OCI-LY7 (cell line): ENCODE results near the gene PSMD13.

Source experiments
- EZH2phosphoT487 ChIP-seq: fragments of 200-600 bp; sonication (generic); IDR thresholded peaks from 2 replicates; pipeline ENCODE4 v1.6.1; 2018; ENCODE audit warnings: low read depth, borderline replicate concordance, mild to moderate bottlenecking, mixed run types, antibody characterized with exemption, low read length, moderate library complexity, mixed read lengths
- TF ChIP-seq, protein P1 (sequence below): fragments of 200-600 bp; sonication (generic); conservative IDR thresholded peaks from 2 replicates; pipeline ENCODE4 v1.5.1; 2014; ENCODE audit warnings: mild to moderate bottlenecking, antibody characterized with exemption, low read length, moderate library complexity, mixed read lengths

DNA sequence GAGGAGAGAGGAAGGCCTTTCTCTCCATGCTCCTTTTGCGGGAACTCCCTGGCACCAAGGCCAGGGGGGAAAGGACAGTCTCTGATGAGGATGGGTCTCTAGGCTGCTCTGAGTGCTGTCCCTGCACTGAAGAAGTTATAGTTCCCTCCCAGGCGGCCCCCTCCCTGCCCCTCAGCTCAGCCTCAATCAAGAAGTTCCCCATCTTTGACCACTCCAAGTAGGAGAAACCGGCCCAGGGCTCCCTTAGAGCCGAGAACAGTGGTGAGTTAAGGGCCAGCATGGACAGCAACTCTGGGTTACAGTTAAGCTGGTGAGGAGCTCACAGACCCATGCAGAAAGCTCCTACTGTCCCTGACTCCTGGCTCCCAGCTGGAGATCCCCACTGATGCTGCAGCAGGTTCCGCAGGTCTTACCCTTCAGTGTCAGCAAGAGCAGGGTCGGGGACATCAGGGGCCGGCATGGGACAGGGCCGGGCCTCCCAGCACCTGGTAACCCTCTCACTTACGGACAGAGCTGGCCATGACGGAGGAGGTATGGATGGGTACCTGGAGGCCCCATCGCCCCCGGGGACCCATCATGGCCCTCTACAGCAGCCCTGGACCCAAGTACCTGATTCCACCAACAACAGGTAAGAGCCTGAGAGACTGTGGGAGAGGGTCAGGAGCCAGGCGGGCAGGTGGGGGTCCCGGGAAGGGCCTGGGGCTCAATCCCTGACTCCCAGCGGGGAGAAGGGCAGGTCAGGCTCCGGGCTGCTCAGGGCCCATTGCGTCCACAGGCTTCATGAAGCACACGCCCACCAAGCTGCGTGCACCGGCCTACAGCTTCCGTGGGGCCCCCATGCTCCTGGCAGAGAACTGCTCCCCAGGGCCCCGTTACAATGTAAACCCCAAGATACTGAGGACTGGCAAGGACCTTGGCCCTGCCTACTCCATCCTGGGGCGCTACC lies 39.7 kb upstream of the PSMD13 start:
- TF ChIP-seq, protein P1, sequence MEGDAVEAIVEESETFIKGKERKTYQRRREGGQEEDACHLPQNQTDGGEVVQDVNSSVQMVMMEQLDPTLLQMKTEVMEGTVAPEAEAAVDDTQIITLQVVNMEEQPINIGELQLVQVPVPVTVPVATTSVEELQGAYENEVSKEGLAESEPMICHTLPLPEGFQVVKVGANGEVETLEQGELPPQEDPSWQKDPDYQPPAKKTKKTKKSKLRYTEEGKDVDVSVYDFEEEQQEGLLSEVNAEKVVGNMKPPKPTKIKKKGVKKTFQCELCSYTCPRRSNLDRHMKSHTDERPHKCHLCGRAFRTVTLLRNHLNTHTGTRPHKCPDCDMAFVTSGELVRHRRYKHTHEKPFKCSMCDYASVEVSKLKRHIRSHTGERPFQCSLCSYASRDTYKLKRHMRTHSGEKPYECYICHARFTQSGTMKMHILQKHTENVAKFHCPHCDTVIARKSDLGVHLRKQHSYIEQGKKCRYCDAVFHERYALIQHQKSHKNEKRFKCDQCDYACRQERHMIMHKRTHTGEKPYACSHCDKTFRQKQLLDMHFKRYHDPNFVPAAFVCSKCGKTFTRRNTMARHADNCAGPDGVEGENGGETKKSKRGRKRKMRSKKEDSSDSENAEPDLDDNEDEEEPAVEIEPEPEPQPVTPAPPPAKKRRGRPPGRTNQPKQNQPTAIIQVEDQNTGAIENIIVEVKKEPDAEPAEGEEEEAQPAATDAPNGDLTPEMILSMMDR: no peak
- no peak for TF ChIP-seq EZH2phosphoT487
